AG10803 (cell line): ENCODE measurements around the gene DSC3.

Source experiments
- DNase-seq: peaks from one replicate; pipeline ENCODE4 v3.0.0; 2010; ENCODE audit warnings: low read depth
- H3K4me3 ChIP-seq: 2 replicates; pipeline ENCODE4 v1.5.1; 2011; ENCODE audit warnings: mild to moderate bottlenecking, low read length, control low read depth
- CTCF ChIP-seq: conservative IDR thresholded peaks from 2 replicates; pipeline ENCODE4 v1.5.1; 2011; ENCODE audit warnings: mild to moderate bottlenecking, low read length, control low read depth, inconsistent platforms

The DSC3 gene

GRCh38 chr18:30971338-30971956, 71.1 kb downstream of the DSC3 start:
- DNase-seq: peak; percentile 26
- peak; percentile 56 for TF ChIP-seq CTCF
- H3K4me3 ChIP-seq: no peak overlapping the region

GRCh38 chr18:30970196-30970816, 72.2 kb downstream of the DSC3 start:
- no peak for TF ChIP-seq CTCF
- DNase-seq: peak; percentile 0

GRCh38 chr18:30969670-30970170, 72.8 kb downstream of the DSC3 start:
- no peak overlapping the region for H3K4me3 ChIP-seq
- no peak for DNase-seq
- TF ChIP-seq CTCF: no peak

More at GRCh38 chr18:30970196-30970816, 72.2 kb downstream of the DSC3 start:
- no peak overlapping the region for H3K4me3 ChIP-seq

- H3K4me3 ChIP-seq: no peak overlapping the region
- TF ChIP-seq CTCF: no peak
- DNase-seq: no peak
Observed at GRCh38 chr18:30967701-30968100, 74.8 kb downstream of the DSC3 start.

GRCh38 chr18:30965237-30965636, 77.3 kb downstream of the DSC3 start:
- H3K4me3 ChIP-seq: no peak overlapping the region
- TF ChIP-seq CTCF: no peak
- no peak for DNase-seq

- no peak for DNase-seq
- no peak for TF ChIP-seq CTCF
- H3K4me3 ChIP-seq: no peak overlapping the region
Observed at GRCh38 chr18:30960661-30961060, 81.9 kb downstream of the DSC3 start.

GRCh38 chr18:30957066-30957465, 85.5 kb downstream of the DSC3 start:
- no peak for TF ChIP-seq CTCF
- DNase-seq: no peak
- no peak overlapping the region for H3K4me3 ChIP-seq
